K562 (cell line): Measurements from ENCODE around the gene KLHDC7A. TPM values are rescaled to one million over a fixed set of nuclear protein-coding genes. Genes with fewer than 3 reads are reported as not detected.

Experiments
- CBX5 ChIP-seq: IDR thresholded peaks from 2 replicates; pipeline ENCODE4 v1.6.1; 2014; ENCODE audit warnings: low read depth, borderline replicate concordance
- GATAD2A ChIP-seq: fragments of 450-650 bp; IDR thresholded peaks from 2 replicates; pipeline ENCODE4 v1.6.1; 2017
- IFI16 ChIP-seq: fragments of 250-450 bp; sonication (Bioruptor Pico); IDR thresholded peaks from 2 replicates; pipeline ENCODE4 v2.1.2; 2022; ENCODE audit warnings: mild to moderate bottlenecking, inconsistent platforms
- MEF2A ChIP-seq: IDR thresholded peaks from 2 replicates; pipeline ENCODE4 v1.6.1; 2011; ENCODE audit warnings: low read depth, mild to moderate bottlenecking, low read length, moderate library complexity; ENCODE audit not compliant: control insufficient read depth
- MYC ChIP-seq, 2 experiments: fragments of 250-450 bp in 1 of 2; sonication (Bioruptor Pico) in 1 of 2; IDR thresholded peaks; 2 replicates each; pipeline versions ENCODE4 v1.5.1 to v1.6.1; 2012 to 2021; ENCODE audit warnings: low read depth in 2 of 2, borderline replicate concordance in 1 of 2, improper control_type of control experiment in 1 of 2, low read length in 1 of 2, mild to moderate bottlenecking in 1 of 2, moderate library complexity in 1 of 2
- PHF21A ChIP-seq: fragments of 450-650 bp; IDR thresholded peaks from 2 replicates; pipeline ENCODE4 v1.6.1; 2017; ENCODE audit warnings: low read depth, borderline replicate concordance
- RBM17 ChIP-seq: fragments of 200-400 bp; formaldehyde crosslinking; IDR thresholded peaks from 2 replicates; pipeline ENCODE4 v1.6.1; 2017; ENCODE audit warnings: low read depth, mild to moderate bottlenecking, low read length, borderline replicate concordance
- RBM39 ChIP-seq: fragments of 200-400 bp; formaldehyde crosslinking; optimal IDR thresholded peaks from 2 replicates; pipeline ENCODE3; 2018; ENCODE audit warnings: low read depth, low read length
- SAFB2 ChIP-seq: fragments of 200-400 bp; formaldehyde crosslinking; IDR thresholded peaks from 2 replicates; pipeline ENCODE4 v1.6.1; 2018; ENCODE audit warnings: borderline replicate concordance, low read length, low read depth, moderate library complexity; ENCODE audit not compliant: severe bottlenecking
- SMAD1 ChIP-seq: fragments of 150-350 bp; IDR thresholded peaks from 2 replicates; pipeline ENCODE4 v1.6.1; 2014; ENCODE audit warnings: low read length, low read depth; ENCODE audit not compliant: partially characterized antibody
- ZNF695 ChIP-seq: fragments of 450-650 bp; formaldehyde crosslinking; IDR thresholded peaks from 2 replicates; pipeline ENCODE4 v1.4.0; 2020; ENCODE audit warnings: mild to moderate bottlenecking, moderate library complexity
- polyA plus RNA-seq, 8 experiments: library from polyadenylated mRNA; depleted of rRNA in 4 of 8; stranded (reverse) in 5 of 8; unstranded in 3 of 8; fragments of >200 nt; fragmentation: Nextera tagmentation in 2 of 8; fragmentation: Illumina TruSeq in 1 of 8; extraction: Ambion mirVana in 2 of 8; extraction: Trizol in 1 of 8; gene quantifications; 2 replicates each; pipeline versions ENCODE4 v1.2.1 to v1.2.3, GENCODE V29; 2011 to 2014; ENCODE audit warnings: inconsistent platforms in 1 of 8, missing spikeins in 1 of 8
- total RNA-seq, 7 experiments: library from RNA; depleted of rRNA in 6 of 7; stranded (reverse); fragments of >200 nt in 6 of 7; fragmentation: Illumina TruSeq in 2 of 7; extraction: Trizol in 2 of 7; gene quantifications; 2 replicates each; pipeline versions ENCODE4 v1.2.1 to v1.2.3, GENCODE V29; 2011 to 2021; ENCODE audit warnings: low replicate concordance in 1 of 7
- TF ChIP-seq, protein P1 (sequence below): IDR thresholded peaks from 2 replicates; pipeline ENCODE4 v1.6.1; 2016; ENCODE audit warnings: missing genetic modification characterization, missing compliant biosample characterization
- TF ChIP-seq, protein P2 (sequence below): fragments of 250-450 bp; sonication (Bioruptor Pico); IDR thresholded peaks from 2 replicates; pipeline ENCODE4 v1.8.0; 2022; ENCODE audit warnings: moderate library complexity, mild to moderate bottlenecking, inconsistent platforms
- TF ChIP-seq, protein P3 (sequence below), 2 experiments: fragments of 450-650 bp; conservative IDR thresholded peaks; 2 replicates each; pipeline ENCODE4 v1.6.1; 2017; ENCODE audit warnings: mild to moderate bottlenecking in 2 of 2, moderate library complexity in 2 of 2
- TF ChIP-seq, protein P4 (sequence below): fragments of 450-650 bp; IDR thresholded peaks from 2 replicates; pipeline ENCODE4 v1.7.0; 2016; ENCODE audit warnings: borderline replicate concordance
- TF ChIP-seq, protein P5 (sequence below): fragments of 250-450 bp; sonication (Bioruptor Pico); IDR thresholded peaks from 2 replicates; pipeline ENCODE4 v1.8.0; 2021; ENCODE audit warnings: borderline replicate concordance, mild to moderate bottlenecking, moderate library complexity; ENCODE audit not compliant: poor library complexity, severe bottlenecking
- TF ChIP-seq, protein P6 (sequence below): fragments of 250-450 bp; sonication (Bioruptor Pico); IDR thresholded peaks from 2 replicates; pipeline ENCODE4 v1.5.0; 2020; ENCODE audit warnings: mild to moderate bottlenecking, borderline replicate concordance

Gene KLHDC7A
- total and polyA plus RNA-seq, 9 of the 15 experiments (the other 6 are each of a cell fraction or from before 2014, with no cell fraction given), result 0.01 to 0.02 (median 0.01) TPM; not detected in 6

DNA sequence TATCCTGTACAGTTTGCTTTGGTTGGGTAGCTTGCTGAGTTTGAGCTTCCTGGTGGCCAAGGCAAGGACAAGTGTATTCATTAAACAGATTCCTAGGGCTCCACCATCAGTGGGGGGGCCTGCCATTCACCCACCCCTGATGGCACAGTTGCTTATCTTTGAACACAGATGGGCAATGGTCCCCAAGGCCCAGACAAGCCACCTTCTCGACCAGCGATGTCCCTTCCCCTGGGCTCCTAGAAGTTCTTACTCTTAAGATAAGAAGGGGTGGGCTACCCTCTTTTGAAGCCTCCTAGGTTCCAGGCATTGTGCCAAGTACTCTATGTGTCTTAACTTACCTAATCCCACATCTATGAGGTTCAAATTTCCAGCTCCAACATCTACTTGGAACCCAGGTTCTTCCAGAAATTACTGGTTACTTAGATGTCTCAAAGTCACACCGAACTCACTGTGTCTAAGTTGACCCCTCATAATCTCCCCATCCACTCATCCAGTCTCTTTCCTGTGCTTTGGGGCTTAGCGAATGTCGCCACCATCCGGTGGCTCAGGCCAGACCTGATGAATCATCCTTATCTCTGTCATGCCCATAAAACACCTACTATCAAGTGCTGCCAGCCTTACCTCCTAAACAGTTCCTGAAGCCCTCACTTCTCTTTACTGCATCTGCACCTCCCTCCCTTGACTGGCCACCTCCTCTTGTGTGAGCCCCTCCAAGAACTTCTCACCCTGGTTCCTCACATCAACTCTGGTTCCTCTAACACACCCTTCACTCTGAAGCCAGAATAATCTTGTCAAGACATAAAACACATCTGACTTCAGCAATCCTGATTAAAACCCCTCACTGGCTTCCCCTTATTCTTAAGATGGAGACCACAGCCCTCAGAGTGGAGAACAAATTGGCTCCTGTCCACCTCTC lies 50.1 kb downstream of the KLHDC7A start (continued):
- TF ChIP-seq, protein P1, sequence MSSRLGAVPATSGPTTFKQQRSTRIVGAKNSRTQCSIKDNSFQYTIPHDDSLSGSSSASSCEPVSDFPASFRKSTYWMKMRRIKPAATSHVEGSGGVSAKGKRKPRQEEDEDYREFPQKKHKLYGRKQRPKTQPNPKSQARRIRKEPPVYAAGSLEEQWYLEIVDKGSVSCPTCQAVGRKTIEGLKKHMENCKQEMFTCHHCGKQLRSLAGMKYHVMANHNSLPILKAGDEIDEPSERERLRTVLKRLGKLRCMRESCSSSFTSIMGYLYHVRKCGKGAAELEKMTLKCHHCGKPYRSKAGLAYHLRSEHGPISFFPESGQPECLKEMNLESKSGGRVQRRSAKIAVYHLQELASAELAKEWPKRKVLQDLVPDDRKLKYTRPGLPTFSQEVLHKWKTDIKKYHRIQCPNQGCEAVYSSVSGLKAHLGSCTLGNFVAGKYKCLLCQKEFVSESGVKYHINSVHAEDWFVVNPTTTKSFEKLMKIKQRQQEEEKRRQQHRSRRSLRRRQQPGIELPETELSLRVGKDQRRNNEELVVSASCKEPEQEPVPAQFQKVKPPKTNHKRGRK, result no peak
- no peak for TF ChIP-seq CBX5
- no peak for TF ChIP-seq ZNF695 (CRISPR knock-in tag)
- no peak for TF ChIP-seq GATAD2A
- TF ChIP-seq, protein P2, sequence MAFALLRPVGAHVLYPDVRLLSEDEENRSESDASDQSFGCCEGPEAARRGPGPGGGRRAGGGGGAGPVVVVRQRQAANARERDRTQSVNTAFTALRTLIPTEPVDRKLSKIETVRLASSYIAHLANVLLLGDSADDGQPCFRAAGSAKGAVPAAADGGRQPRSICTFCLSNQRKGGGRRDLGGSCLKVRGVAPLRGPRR (CRISPR knock-in tag), result no peak
- TF ChIP-seq, protein P3, sequence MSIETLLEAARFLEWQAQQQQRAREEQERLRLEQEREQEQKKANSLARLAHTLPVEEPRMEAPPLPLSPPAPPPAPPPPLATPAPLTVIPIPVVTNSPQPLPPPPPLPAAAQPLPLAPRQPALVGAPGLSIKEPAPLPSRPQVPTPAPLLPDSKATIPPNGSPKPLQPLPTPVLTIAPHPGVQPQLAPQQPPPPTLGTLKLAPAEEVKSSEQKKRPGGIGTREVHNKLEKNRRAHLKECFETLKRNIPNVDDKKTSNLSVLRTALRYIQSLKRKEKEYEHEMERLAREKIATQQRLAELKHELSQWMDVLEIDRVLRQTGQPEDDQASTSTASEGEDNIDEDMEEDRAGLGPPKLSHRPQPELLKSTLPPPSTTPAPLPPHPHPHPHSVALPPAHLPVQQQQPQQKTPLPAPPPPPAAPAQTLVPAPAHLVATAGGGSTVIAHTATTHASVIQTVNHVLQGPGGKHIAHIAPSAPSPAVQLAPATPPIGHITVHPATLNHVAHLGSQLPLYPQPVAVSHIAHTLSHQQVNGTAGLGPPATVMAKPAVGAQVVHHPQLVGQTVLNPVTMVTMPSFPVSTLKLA (conservative IDR thresholded peaks at IDR 0.05), result 0 out of 4 replicates have a peak, but pooled peaks of 1 of the 2 experiments have one; percentile 16
- TF ChIP-seq IFI16 (CRISPR knock-in tag), result no peak
- TF ChIP-seq, protein P4, sequence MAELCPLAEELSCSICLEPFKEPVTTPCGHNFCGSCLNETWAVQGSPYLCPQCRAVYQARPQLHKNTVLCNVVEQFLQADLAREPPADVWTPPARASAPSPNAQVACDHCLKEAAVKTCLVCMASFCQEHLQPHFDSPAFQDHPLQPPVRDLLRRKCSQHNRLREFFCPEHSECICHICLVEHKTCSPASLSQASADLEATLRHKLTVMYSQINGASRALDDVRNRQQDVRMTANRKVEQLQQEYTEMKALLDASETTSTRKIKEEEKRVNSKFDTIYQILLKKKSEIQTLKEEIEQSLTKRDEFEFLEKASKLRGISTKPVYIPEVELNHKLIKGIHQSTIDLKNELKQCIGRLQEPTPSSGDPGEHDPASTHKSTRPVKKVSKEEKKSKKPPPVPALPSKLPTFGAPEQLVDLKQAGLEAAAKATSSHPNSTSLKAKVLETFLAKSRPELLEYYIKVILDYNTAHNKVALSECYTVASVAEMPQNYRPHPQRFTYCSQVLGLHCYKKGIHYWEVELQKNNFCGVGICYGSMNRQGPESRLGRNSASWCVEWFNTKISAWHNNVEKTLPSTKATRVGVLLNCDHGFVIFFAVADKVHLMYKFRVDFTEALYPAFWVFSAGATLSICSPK, result no peak
- no peak for TF ChIP-seq PHF21A
- TF ChIP-seq MYC (IDR thresholded peaks at IDR 0.05; ENCODE audit: low read depth, low read length), result no peak
- no peak for TF ChIP-seq MYC (CRISPR knock-in tag; IDR thresholded peaks at IDR 0.05; ENCODE audit: borderline replicate concordance, low read depth)
- no peak for TF ChIP-seq RBM17
- TF ChIP-seq, protein P5, sequence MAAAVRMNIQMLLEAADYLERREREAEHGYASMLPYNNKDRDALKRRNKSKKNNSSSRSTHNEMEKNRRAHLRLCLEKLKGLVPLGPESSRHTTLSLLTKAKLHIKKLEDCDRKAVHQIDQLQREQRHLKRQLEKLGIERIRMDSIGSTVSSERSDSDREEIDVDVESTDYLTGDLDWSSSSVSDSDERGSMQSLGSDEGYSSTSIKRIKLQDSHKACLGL (CRISPR knock-in tag), result no peak
- TF ChIP-seq, protein P6, sequence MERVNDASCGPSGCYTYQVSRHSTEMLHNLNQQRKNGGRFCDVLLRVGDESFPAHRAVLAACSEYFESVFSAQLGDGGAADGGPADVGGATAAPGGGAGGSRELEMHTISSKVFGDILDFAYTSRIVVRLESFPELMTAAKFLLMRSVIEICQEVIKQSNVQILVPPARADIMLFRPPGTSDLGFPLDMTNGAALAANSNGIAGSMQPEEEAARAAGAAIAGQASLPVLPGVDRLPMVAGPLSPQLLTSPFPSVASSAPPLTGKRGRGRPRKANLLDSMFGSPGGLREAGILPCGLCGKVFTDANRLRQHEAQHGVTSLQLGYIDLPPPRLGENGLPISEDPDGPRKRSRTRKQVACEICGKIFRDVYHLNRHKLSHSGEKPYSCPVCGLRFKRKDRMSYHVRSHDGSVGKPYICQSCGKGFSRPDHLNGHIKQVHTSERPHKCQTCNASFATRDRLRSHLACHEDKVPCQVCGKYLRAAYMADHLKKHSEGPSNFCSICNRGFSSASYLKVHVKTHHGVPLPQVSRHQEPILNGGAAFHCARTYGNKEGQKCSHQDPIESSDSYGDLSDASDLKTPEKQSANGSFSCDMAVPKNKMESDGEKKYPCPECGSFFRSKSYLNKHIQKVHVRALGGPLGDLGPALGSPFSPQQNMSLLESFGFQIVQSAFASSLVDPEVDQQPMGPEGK (CRISPR knock-in tag), result no peak
- no peak for TF ChIP-seq MEF2A
- no peak for TF ChIP-seq SMAD1
- no peak for TF ChIP-seq RBM39
- no peak for TF ChIP-seq SAFB2
